GM18507 (cell line): ENCODE data around the gene HDHD3.
"Not testable (repeated sequence)": the region's sequence is repeated elsewhere in the genome, so short reads cannot be mapped to it uniquely, and the experiment has no call there.

Experiments
- DNase-seq: peaks from one replicate; pipeline ENCODE4 v3.0.0; 2011; ENCODE audit warnings: low read depth; ENCODE audit not compliant: insufficient read length; ENCODE audit errors: extremely low spot score
- FAIRE-seq: peaks from 2 replicates; lab custom pipeline; 2011; peaks lifted over from hg19 to GRCh38; lab: Jason Lieb, UNC

HDHD3 gene

DNA sequence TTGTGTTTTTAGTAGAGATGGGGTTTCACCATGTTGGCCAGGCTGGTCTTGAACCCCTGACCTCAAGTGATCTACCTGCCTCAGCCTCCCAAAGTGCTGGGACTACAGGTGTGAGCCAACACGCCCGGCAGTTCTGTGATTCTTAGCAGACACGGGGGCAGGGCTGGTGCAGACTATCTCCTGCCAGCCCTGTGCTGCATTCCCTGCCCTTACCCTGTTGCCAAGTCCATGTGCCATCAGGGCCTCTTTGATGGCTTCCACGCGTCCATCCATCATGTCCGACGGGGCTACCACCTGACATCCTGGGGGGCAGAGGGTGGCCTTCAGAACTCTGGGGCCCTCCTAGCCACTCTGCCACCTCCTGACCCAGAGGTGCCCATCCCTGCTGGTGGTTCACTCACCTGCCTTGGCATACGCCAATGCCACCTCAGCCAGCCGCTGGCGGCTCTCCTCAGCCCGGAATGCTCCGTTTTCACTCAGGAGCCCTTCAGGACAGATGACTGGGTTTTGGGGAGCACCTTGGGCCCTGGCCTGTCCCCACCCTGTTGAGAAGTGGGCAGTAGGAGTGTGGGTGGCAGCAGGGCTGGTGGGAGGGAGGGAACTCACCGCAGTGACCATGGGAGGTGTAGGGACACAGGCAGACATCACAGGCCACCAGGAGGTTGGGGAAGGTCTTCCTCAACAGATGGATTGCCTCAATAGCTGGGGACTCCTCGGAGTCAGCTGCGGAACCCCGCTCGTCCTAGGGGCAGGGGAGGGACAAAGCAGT, 13.6 kb upstream of the HDHD3 start:
- FAIRE-seq (no peak), DNase-seq (no peak)

DNA sequence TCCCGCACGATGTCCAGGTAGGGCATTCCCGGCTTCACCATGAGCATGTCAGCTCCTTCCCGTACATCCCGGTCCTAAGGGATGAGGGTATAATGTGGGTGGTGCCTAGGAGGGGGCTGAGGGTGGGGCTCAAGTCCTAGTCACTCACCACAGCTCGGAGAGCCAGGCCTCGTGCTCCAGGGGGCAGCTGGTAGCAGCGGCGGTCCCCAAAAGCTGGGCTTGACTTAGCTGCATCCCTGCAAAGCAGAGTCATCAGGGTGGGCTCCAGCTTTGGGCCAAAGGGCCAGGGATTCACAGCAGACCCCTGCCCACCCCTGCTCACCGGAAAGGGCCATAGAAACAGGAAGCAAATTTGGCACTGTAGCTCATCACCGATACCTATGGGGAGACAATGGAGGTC, 12.7 kb upstream of the HDHD3 start:
- DNase-seq: no peak
- no peak for FAIRE-seq

DNA sequence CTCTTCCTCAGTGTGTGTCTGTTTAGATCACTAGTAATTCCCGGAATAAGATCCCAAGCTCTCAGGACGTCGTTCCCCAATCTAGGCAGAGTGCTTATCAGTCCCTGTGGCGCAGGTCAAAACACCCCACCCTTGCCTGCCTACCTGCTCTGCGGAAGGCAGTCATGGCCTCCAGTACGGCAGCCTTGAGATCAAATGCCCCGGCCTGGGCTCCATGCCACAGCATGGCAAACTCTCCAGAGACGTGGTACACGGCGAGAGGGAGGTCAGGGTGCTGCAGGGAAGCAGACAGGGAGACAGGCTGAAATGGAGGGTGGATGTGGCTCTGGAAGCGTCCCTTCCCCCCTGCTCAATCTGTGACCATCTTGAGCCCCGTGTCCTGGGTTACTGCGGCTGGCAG, 12.0 kb upstream of the HDHD3 start:
- DNase-seq: no peak
- FAIRE-seq: no peak

DNA sequence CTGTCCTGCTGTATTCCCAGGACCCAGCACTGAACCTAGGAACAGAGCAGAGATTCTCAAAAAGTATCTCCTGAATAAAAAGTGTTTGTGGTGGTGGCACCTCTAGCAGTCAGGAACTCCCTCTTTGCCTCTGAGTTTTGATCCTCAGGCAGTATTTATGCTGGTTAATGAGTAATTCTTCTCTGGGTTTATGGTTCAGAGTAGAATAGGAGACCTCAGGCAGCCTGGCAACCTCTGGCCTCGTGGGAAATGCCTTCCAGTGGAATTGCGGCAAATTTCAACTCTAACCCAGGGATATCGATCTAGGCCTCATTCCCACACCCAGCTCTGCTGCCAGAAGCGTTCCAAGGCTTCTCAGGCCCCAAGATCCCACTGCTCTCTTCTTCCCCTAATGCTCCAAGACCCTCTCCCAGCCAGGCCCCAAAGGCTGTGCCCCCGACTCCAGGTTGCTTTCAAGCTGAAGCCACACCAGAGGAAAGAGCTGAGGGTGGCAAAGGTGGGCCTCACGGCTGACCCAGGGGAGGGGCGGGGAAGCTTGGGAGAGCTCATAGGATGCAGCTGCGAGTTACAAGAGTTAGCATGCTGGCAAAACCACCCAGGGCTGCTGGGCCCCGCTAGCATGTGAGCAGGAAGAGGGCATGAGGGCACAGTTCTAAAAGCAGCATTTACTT, 10.9 kb upstream of the HDHD3 start:
- no peak for FAIRE-seq

DNA sequence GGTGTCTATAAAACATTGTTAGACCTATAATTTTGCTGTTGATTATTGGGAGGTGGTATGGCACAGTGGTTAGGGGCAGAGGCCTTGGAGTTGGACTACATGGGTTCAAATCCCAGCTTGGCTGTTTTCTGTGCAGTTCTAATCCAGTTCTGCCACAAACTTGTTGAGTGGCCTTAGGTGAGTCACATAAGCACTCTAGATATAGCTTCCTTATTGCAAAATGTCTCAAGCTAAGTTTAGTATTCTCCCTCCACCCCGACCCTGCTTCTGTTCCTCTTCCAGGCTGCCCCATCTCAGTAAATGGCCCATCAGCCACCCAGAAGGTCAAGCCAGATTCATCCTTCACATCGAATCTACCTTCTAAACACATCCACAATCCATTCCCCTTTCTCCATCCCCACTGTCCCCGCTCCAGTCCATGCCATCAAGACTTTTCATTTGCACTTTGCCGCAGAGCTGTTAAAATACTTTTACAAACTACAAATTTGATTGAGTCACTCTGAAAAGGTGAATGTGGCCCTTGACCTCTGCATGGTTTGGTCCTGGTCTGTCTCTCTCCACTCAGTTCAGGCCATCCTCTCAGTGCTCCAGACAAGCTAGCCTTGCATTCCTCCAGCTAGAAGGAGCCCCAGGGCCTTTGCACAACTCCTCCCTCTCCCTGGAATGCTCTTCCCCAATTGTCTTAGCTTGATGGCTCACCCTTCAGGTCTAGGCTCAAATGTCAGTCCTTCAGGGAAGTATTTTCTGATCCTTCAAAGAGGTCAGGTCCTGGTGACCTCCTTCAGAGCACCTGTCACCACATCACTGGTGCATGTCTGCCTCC, 10.0 kb upstream of the HDHD3 start:
- no peak for DNase-seq
- FAIRE-seq: no peak

More for the DNA sequence above, 10.9 kb upstream of the HDHD3 start:
- DNase-seq: no peak

DNA sequence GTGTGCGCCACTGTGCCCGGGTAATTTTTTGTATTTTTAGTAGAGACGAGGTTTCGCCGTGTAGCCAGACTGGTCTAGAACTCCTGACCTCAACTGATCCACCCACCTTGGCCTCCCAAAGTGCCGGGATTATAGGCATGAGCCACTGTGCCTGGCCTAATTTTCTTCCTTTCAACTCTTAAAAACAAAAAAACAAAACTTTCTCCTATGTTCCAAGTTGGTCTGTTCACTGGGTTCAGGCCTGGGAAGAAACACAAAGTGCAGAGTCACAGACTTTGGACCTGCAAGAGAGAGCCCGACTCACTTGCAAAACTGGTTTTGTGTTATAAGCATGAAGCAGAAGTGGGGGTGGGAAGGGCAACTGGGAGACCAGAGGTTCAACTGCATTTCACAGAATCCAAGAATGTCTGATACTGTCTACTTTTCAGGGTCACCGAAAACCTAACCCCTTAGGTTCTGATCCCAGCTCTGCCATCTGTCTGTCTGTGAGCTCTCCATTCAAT, 5.2 kb upstream of the HDHD3 start:
- DNase-seq (no peak), FAIRE-seq (no peak)

DNA sequence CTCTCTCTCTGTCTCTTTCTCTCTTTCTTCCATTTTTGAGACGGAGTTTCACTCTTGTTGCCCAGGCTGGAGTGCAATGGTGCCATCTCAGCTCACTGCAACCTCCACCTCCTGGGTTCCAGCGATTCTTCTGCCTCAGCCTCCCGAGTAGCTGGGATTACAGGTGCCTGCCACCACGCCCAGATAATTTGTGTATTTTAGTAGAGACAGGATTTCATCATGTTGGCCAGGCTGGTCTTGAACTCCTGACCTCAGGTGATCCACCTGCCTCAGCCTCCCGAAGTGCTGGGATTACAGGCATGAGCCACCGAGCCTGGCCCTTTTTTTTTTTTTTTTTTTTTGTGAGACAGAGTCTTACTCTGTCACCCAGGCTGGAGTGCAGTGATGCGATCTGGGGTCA, 4.7 kb upstream of the HDHD3 start:
- DNase-seq: not testable (repeated sequence)

DNA sequence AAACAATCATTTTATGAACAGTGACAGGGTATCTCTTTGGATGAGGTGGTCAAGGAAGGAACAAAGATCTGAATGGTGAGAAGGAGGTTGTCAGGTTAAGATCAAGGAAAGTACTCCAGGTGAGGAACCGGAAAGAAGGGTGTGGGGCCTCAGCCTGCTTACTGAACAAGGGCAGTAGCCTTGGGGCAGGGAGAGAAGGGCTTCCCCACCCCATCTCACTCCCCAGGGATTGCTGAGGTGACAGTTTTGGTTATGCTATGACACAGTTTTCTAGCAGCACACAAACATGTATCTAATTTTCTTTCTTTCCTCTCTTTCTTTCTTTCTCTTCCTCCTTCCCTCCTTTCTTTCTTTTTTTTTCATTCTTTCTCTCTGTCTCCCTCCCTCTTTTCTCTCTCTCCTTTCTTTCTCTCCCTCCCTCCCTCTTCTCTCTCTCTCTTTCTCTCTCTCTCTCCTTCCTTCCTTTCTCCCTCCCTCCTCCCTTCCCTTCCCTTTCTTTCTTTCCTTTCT, 4.1 kb upstream of the HDHD3 start:
- DNase-seq (peak; percentile 52), FAIRE-seq (peak; percentile 84)

More for the DNA sequence above, 4.7 kb upstream of the HDHD3 start:
- not testable (repeated sequence) for FAIRE-seq

DNA sequence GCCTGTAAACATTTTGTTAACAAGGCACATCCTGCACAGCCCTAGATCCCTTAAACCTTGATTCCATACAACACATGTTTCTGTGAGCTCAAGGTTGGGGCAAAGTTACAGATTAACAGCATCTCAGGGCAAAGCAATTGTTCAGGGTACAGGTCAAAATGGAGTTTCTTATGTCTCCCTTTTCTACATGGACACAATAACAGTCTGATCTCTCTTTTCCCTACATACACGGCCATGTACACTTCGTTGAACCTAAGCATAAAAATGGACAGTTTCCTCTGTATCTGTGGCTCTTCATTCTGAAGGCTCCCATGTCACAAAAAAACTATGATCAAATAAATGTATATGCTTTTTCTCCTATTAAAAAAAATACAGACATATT, 3.0 kb upstream of the HDHD3 start:
- FAIRE-seq, DNase-seq: not testable (repeated sequence)

DNA sequence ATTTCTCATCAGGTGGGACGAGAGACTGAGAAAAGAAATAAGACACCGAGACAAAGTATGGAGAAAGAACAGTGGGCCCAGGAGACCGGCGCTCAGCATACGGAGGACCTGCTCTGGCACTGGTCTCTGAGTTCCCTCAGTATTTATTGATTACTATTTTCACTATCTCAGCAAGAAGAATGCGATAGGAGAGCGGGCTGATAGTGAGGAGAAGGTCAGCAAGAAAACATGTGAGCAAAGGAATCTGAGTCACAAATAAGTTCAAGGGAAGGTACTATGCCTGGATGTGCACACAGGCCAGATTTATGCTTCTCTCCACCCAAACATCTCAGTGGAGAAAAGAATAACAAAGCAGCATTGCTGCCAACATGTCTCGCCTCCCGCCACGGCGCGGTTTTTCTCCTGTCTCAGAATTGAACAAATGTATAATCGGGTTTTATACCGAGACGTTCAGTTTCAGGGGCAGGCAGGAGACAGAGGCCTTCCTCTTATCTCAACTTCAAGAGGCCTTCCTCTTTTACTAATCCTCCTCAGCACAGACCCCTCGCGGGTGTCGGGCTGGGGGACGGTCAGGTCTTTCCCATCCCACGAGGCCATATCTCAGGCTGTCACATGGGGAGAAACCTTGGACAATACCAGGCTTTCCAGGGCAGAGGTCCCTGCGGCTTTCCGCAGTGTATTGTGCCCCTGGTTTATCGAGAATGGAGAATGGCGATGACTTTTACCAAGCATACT, 2.5 kb upstream of the HDHD3 start:
- not testable (repeated sequence) for DNase-seq, FAIRE-seq

DNA sequence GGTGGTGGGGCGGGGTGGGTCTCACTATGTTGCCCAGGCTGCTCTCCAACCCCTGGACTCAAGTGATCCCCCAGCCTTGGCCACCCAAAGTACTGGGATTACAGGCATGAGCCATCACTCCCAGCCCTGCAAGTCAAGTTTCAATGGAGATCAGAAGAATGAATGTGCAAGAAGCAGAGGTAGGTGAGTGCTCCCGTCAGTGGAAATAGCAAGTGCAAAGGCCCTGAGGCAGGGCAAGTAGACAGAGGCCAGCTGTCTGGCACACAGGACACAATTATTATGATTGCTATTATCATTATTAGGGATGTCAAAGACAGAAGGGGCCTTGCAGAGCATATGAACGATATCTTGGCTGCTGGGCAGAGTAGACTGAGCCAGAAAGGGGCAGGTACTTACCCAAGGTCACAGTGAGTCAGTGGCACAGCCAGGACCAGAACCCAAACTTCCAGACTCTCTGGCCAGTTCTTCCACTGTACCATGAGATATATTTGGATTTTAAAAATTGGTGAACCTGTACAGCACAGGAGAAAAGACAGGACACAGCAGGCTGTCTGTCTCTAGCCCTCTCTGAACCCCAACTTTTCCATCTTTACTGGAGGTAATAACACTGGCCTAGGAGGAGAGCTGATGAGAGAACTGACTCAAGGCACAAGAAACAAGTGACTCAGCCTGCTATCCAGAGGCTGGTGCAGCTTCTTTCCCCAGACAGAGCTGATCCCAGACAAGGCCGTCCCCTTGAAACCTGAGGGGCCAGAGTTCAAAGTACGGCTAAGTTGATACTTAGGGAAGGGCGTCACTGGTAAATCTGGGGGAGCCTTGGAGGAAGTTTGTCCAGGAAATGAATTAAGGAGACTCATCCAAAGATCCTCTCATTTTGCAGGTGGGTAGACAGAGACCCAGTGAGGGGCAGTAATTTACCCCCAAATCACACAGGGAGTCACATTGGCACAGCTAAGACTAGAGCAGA, 1.4 kb downstream of the HDHD3 start:
- DNase-seq (no peak), FAIRE-seq (no peak)

DNA sequence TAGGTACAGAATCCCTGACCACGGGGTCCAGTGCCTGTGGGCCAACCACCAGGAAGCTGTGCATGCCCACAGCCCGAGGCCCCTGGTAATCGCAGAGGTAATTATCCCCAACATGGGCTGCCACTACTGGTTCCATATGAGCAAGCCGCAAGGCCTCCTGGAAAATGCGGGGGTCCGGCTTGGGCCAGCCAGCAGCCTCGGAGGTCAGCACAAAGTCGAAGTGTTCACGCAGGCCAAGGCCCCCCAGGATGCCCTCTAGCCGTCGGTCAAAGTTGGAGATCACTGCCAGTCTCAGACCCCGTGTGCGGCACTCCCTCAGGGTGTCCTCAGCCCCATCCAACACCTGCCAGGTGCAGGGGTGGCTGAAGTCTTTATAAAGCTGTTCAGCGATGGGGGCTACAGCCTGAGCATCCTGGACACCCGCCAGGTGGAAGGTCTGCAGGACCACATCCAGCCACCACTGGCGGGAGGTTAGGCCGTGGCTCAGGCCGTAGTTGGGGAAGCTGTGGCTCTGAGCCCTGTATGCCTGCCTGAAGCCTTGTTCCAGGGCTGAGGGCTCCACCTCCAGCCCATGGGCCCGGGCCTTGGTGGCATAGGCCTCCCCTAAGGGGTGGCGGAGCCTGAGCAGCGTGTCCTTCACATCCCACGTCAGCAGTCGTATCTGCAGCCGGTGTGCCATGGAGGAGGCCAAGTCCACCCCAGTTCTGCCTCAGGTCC, 3.0 kb downstream of the HDHD3 start:
- FAIRE-seq (no peak), DNase-seq (no peak)

DNA sequence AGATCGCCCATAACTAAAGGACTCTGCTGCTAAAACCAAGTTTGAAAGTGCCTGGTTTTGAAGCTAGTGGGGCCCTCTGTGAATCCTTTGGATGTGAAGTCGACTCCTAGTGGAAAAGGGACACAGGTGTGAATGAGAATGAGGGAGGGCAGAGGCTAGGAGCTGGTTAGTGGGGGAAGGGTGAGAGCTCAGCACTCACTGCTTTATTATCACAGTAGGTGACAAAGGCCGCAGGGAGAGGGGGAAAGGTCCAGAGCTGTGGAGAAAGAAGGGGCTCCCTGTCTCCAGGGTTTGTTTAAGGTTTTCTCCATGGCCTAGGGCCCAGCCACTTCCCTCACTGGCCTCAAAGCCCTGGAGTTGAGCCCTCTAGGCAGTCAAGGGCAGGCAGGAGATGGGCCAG, 3.5 kb downstream of the HDHD3 start:
- DNase-seq (no peak), FAIRE-seq (no peak)

DNA sequence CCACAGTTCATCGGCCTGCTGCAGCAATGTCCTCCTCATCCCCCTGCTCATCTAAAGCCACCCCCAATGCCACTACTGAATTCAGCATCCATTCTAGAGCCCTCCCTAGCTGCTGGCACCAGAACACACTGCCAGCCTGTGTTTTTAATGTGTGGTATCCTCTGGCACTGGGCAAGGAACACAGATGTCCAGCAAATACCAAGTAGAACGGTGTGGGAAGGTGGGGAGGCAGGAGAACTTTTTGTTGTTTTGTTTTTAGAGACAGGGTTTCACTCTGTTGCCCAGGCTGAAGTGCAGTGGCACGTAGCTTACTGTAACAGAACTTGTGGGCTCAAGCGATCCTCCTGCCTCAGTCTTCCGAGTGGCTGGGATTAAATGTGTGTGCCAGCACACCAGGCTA, 4.7 kb downstream of the HDHD3 start:
- FAIRE-seq (no peak), DNase-seq (no peak)

DNA sequence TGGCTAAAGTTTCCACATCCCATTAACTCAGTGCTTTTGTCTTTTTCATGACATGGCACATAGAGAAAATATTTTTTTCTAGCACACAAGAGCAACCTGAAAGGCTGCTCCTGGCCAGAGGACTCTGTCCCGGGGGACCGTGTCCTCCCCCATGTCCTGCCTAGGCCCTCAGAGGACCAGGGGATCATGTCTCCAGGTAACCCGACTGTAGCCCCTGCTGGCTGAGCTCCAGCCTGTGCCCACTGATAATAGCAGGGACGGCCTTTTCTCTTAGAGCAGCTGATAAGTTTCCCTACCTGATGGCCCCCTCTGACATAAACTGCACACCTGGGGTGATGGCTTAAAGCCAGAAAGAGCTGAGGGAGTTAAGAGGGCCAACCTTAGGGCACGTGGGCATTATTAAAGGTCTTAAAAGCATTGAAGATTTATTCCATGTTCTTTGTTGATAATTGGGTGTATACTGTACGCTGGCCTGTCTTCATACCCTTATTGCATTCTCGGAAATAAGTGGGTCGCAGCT, 5.9 kb downstream of the HDHD3 start:
- no peak for FAIRE-seq
- no peak for DNase-seq

DNA sequence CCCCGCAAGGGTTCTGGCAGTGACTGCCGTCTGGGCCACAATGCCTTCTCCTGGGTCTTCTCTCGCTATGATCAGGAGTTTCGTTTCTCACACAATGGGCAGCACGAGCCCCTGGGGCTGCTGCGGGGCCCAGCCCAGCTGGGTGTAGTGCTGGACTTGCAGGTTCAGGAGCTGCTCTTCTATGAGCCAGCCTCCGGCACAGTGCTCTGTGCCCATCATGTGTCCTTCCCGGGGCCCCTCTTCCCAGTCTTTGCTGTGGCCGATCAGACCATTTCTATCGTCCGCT, 7.0 kb downstream of the HDHD3 start:
- FAIRE-seq (no peak), DNase-seq (no peak)

DNA sequence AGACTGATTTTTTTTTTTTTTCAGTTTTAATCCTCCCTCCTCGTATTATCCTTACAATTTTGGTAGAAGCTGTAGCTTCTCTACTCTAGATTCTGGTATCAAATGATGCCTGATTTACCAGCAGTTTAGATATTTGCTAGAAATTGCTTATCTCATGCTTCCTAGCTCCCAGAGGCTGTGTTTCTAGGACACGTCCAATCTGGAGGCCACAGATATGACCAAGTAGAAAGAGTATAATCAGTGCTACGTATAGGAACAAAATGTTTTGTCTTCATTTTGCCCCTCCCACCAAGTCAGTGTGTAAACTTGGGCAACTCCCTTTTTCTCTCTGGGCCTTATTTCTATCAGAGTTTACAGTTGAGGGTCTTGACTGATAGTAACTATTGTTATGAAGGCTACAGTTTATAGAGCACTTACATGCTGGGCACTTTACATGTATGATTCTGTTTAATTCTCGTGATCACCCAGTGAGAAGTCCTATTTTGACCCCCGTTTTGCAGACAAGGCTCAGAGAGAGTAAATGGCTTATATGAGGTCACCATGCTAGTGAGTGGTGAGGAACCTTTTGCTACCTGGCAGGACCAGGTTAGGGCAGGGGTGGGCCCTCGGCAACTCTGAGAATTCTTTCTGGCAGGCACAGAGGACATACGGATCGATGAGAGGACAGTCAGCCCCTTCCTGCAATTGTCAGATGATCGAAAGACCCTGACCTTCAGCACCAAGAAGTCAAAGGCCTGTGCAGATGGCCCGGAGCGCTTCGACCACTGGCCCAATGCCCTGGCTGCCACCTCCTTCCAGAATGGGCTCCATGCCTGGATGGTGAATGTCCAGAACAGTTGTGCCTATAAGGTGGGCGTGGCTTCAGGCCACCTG, 7.6 kb downstream of the HDHD3 start:
- FAIRE-seq (no peak), DNase-seq (no peak)
